ENCODE data around the gene MAGI3. TPM values are rescaled to one million over a fixed set of nuclear protein-coding genes. Genes with fewer than 3 reads are reported as not detected.

Gene MAGI3
- total RNA-seq, 4 donors from 2014 or later: 14.4 to 28.2 (median 24.4) TPM

GRCh38 chr1:113423826-113424225, 33.5 kb downstream of the MAGI3 start:
- intact Hi-C loops (cut with DNase I): no loop called here

GRCh38 chr1:113429461-113430153, 39.3 kb downstream of the MAGI3 start:
- no peaks in the 10 kb centered on the region for H3K36me3 ChIP-seq
- H3K4me1 ChIP-seq: peaks cover 0 to 23% (median 0%) of the 10 kb centered on the region in 3 donors
- WGBS, 2 donors: 77 to 81% methylated on average over 3 of the region's 3 CpGs
- DNase-seq: no peak
- TF ChIP-seq CTCF (IDR thresholded peaks at IDR 0.05): no peak
- no peak for TF ChIP-seq POLR2A (IDR thresholded peaks at IDR 0.05)
- no peaks in the 10 kb centered on the region for H3K9me3 ChIP-seq
- H3K27me3 ChIP-seq: no peaks in the 10 kb centered on the region
- no peak overlapping the region for H3K27ac ChIP-seq
- H3K4me3 ChIP-seq: no peak overlapping the region
- intact Hi-C loops (cut with DNase I): no loop called here

More at GRCh38 chr1:113423826-113424225, 33.5 kb downstream of the MAGI3 start:
- no peak overlapping the region for H3K27ac ChIP-seq
- TF ChIP-seq POLR2A (IDR thresholded peaks at IDR 0.05) (no peak), CTCF (IDR thresholded peaks at IDR 0.05) (no peak)
- H3K27me3 ChIP-seq: no peaks in the 10 kb centered on the region
- H3K9me3 ChIP-seq: no peaks in the 10 kb centered on the region
- peaks cover 0 to 14% (median 0%) of the 10 kb centered on the region in 3 donors for H3K36me3 ChIP-seq
- no peaks in the 10 kb centered on the region for H3K4me1 ChIP-seq
- 60 to 100% methylated on average over 1 to 4 of the region's 14 CpGs for WGBS, 2 donors
- DNase-seq: no peak
- no peak overlapping the region for H3K4me3 ChIP-seq

GRCh38 chr1:113433184-113433583, 42.9 kb downstream of the MAGI3 start:
- TF ChIP-seq CTCF (IDR thresholded peaks at IDR 0.05) (no peak), POLR2A (IDR thresholded peaks at IDR 0.05) (no peak)
- intact Hi-C loops (cut with DNase I): no loop called here

GRCh38 chr1:113434081-113434873, 44.0 kb downstream of the MAGI3 start:
- no peaks in the 10 kb centered on the region for H3K27me3 ChIP-seq
- no peak overlapping the region for H3K27ac ChIP-seq
- H3K4me1 ChIP-seq: peaks cover 0 to 20% (median 0%) of the 10 kb centered on the region in 3 donors
- intact Hi-C loops (cut with DNase I): no loop called here
- TF ChIP-seq CTCF (IDR thresholded peaks at IDR 0.05) (no peak), POLR2A (IDR thresholded peaks at IDR 0.05) (no peak)
- H3K4me3 ChIP-seq: no peak overlapping the region
- no peak for DNase-seq
- WGBS, 2 donors: 100% methylated on average over 2 of the region's 2 CpGs
- no peaks in the 10 kb centered on the region for H3K36me3 ChIP-seq
- no peaks in the 10 kb centered on the region for H3K9me3 ChIP-seq

More at GRCh38 chr1:113433184-113433583, 42.9 kb downstream of the MAGI3 start:
- H3K4me1 ChIP-seq: peaks cover 0 to 23% (median 0%) of the 10 kb centered on the region in 3 donors
- H3K36me3 ChIP-seq: no peaks in the 10 kb centered on the region
- H3K9me3 ChIP-seq: no peaks in the 10 kb centered on the region
- no peak overlapping the region for H3K4me3 ChIP-seq
- no peak for DNase-seq
- H3K27ac ChIP-seq: no peak overlapping the region
- H3K27me3 ChIP-seq: no peaks in the 10 kb centered on the region

GRCh38 chr1:113434874-113435175, 44.5 kb downstream of the MAGI3 start:
- WGBS, 2 donors: 91 to 96% methylated on average over 2 of the region's 2 CpGs
- no peak overlapping the region for H3K27ac ChIP-seq
- intact Hi-C loops (cut with DNase I): no loop called here
- TF ChIP-seq POLR2A (IDR thresholded peaks at IDR 0.05) (no peak), CTCF (IDR thresholded peaks at IDR 0.05) (no peak)
- no peak for DNase-seq
- no peaks in the 10 kb centered on the region for H3K9me3 ChIP-seq
- H3K36me3 ChIP-seq: no peaks in the 10 kb centered on the region
- no peaks in the 10 kb centered on the region for H3K27me3 ChIP-seq
- peaks cover 0 to 14% (median 0%) of the 10 kb centered on the region in 3 donors for H3K4me1 ChIP-seq
- H3K4me3 ChIP-seq: no peak overlapping the region
